ENCODE measurements around the gene GALNT14. TPM values are rescaled to one million over a fixed set of nuclear protein-coding genes. Genes with fewer than 3 reads are reported as not detected.

Gene GALNT14
- total and polyA plus RNA-seq, 10 of the 15 experiments (the other 5 are each of a cell fraction or from before 2014, with no cell fraction given), result 3.7 to 17.8 (median 6.0) TPM

- TF ChIP-seq POLR2AphosphoS2 (IDR thresholded peaks at IDR 0.05; ENCODE audit: low read depth, low read length), result no peak
- no peak for TF ChIP-seq MYC (IDR thresholded peaks at IDR 0.05; ENCODE audit: insufficient read depth, insufficient read length, insufficient replicate concordance, low read length, severe bottlenecking)
- no peak for TF ChIP-seq NKRF (conservative IDR thresholded peaks at IDR 0.05)
- peak; percentile 63 for TF ChIP-seq JUNB (IDR thresholded peaks at IDR 0.05)
Observed at GRCh38 chr2:31031132-31031706, 107.0 kb downstream of the GALNT14 start (continued).

GRCh38 chr2:31028417-31028816 is 109.8 kb downstream of the GALNT14 start:
- RAD21 ChIA-PET (ENCODE audit: unreplicated experiment), result no interaction called here
- CTCF ChIA-PET, result no interaction called here
- Histone ChIP-seq H2AFZ (ENCODE audit: control insufficient read depth, low read depth, low read length) (no peak overlapping the region), H3K4me3 (no peak overlapping the region), H3K27me3 (replicated peaks in 1 of 2; ENCODE audit: control insufficient read depth in 2 of 2, insufficient read depth in 2 of 2, low read length in 1 of 2) (no peaks in the 10 kb centered on the region; a peak in 1 of 4 replicates), H3K4me1 (ENCODE audit: control insufficient read depth, insufficient read depth, low read length) (peaks cover 6% of the 10 kb centered on the region), H3K4me2 (ENCODE audit: control insufficient read depth, insufficient read depth) (no peak overlapping the region), H3K9me3 (replicated peaks; ENCODE audit: control insufficient read depth, insufficient read depth, low read length) (no peaks in the 10 kb centered on the region; the same call in 1 of the 3 replicates), H3K36me3 (ENCODE audit: control insufficient read depth in 2 of 2, insufficient read depth in 2 of 2, low read length in 1 of 2) (no peaks in the 10 kb centered on the region), H3K27ac (ENCODE audit: control insufficient read depth, insufficient read depth) (no peak overlapping the region), H4K20me1 (ENCODE audit: control insufficient read depth, insufficient read depth) (no peaks in the 10 kb centered on the region), H3K79me2 (ENCODE audit: control insufficient read depth, insufficient read depth, low read length) (no peaks in the 10 kb centered on the region), H3K9ac (ENCODE audit: control insufficient read depth, insufficient read depth, low read length) (no peak overlapping the region)
- ATAC-seq (no peak), DNase-seq (ENCODE audit: low read depth, low spot score) (no peak), FAIRE-seq (no peak)
- SMC1A ChIA-PET (ENCODE audit: uncharacterized antibody, unreplicated experiment), result interaction anchor here (1.2 kb wide), 1 partner anchor 8 kb away, joined by 4 read pairs; no protein-coding TSS in a partner anchor
- 36% methylated on average over 8 of the region's 8 CpGs for WGBS (ENCODE audit: insufficient coverage, insufficient replicate concordance, low lambda C conversion rate, missing lambda C conversion rate)
- POLR2A ChIA-PET, result no interaction called here
- TF ChIP-seq PAX8 (IDR thresholded peaks at IDR 0.05) (no peak), POLR2A (IDR thresholded peaks at IDR 0.05; ENCODE audit: low read depth, low read length) (no peak), PAX5 (IDR thresholded peaks at IDR 0.05; ENCODE audit: borderline replicate concordance, low read depth, low read length) (no peak), GATAD2B (conservative IDR thresholded peaks at IDR 0.05; ENCODE audit: low read depth) (no peak), NFIC (IDR thresholded peaks at IDR 0.05; ENCODE audit: low read depth, low read length) (no peak), TCF7 (IDR thresholded peaks at IDR 0.05; ENCODE audit: borderline replicate concordance) (no peak), IRF3 (IDR thresholded peaks at IDR 0.05) (no peak), MLLT1 (IDR thresholded peaks at IDR 0.05) (no peak), ATF3 (IDR thresholded peaks at IDR 0.05; ENCODE audit: borderline replicate concordance, extremely low read depth, low read depth, low read length) (no peak)
- in situ Hi-C loops (cut with MboI), result no loop called here
- intact Hi-C loops (cut with micrococcal nuclease; ENCODE audit: unreplicated experiment), result no loop called here
- BruUV-seq (replicated peaks), result no TSS peak
